Forelimb muscle (tissue), 1 donor: ENCODE data around the gene SPRED1. TPM values are rescaled to one million over a fixed set of nuclear protein-coding genes. Genes with fewer than 3 reads are reported as not detected.

ENCODE experiments used
- DNase-seq: peaks from one replicate; pipeline ENCODE4 v3.0.0-alpha.2; 2013; ENCODE audit warnings: low read depth
- polyA plus RNA-seq: library from polyadenylated mRNA; unstranded; fragments of 120-200 nt; gene quantifications from one replicate; pipeline ENCODE4 v1.2.1, GENCODE V29; 2013; ENCODE audit not compliant: insufficient read length

Gene SPRED1
- polyA plus RNA-seq, 1 donor: 23.6 TPM

DNA sequence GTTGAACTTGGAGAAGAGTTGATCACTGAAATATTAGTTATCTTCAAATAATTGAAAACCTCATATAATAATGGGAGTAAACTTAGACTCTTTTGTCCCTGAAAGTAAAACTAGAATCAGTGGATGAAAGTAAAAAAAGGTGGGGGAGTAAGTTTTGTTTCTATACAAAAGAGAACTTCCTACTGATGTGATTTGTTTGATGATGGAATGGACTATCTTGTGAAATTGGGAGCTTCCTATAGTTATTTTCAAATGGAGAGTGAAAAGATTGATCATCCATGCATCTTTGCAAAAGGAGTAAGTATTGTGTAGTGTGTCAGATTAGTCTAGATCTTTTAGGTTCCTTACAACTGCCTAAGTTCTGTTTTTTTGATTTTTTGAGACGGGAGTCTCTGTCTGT, 28.4 kb downstream of the SPRED1 start:
- no peak for DNase-seq

DNA sequence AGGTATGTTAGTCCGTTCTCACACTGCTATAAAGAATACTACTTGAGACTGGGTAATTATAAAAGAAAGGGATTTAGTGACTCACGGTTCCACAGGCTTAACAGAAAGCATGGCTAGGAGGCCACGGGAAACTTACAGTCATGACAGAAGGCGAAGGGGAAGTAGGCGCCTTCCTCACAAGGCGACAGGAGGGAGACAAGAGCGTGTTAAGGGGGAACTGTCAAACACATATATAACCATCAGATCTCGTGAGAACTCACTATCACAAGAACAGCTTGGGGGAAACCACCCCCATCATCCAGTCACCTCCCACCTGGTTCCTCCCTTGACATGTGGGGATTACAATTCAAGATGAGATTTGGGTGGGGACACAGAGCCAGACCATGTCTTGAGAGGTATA, 30.4 kb downstream of the SPRED1 start:
- no peak for DNase-seq

GRCh38 chr15:38285456-38285855, 32.8 kb downstream of the SPRED1 start:
- DNase-seq: no peak

- no peak for DNase-seq
These were observed 41.5 kb downstream of the SPRED1 start for GRCh38 chr15:38294126-38294525.

DNA sequence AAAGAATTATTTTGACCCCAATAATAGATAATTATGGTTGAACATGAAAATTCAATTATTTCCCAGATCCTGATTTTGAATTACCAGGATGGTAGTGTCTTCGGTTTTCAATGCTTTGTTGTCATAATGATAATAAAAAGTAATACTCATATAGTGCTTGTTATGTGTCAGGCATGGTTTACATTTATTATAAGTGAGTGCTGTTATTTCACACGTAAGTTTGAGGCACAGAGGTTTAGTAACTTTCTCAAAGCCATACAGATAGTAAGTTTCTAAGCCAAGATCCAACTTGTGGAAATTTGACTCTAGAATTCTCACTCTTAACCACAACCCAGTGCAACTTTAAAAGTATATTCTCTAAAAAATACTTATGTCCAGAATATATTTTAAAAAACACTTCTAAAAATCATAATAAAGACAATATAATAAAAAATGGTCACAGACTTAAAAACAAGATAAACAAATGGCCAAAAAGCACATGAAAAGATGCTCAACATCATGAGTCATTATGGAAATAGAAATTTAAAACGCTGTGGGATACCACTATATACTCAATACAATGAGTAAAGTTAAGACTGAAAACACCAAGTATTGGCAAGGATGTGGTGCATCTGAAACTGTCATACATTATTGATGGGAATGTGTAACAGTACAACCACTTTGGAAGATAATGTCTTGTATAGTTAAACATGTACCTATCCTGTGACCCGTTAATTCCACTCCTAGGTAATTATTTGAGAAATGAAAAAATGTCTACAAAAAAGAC, 45.2 kb downstream of the SPRED1 start:
- no peak for DNase-seq

DNA sequence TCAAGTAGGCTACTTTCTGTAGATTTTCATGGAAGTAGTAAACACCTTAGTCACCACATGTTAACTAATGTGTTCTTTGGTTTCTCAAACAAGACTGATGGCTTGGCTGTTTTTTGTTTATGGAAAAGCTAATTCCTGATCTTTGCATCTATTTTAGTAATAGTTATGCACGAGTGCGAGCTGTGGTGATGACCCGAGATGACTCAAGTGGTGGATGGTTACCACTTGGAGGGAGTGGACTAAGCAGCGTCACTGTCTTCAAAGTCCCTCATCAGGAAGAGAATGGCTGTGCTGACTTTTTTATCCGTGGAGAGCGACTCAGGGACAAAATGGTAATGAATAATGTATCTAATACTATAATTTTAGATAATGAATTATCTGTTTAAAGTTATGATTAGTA, 46.6 kb downstream of the SPRED1 start:
- no peak for DNase-seq

- no peak for DNase-seq
These were observed 47.8 kb downstream of the SPRED1 start for GRCh38 chr15:38300395-38300794.

DNA sequence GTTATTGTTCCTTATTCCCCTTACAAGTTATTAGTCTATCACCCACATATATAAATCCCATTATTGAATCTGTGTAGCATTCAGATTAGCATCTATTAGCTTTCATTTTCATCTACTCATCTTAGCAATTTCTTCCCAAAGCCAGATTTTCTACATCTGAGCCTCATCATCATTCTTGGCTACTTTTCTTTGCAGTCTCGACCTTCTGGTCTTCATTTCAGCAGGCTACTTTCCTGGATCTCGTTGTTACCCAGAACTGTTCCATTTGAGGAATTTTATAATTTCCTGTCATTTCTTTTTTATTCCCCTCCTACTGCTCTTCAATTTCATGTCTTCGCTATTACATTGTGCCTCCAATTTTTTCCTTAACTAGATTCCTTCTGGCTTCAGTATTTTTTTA, 51.8 kb downstream of the SPRED1 start:
- DNase-seq: peak; percentile 38

GRCh38 chr15:38307251-38307650, 54.6 kb downstream of the SPRED1 start:
- no peak for DNase-seq

GRCh38 chr15:38307861-38308641, 55.4 kb downstream of the SPRED1 start:
- DNase-seq: no peak

- no peak for DNase-seq
These were observed 56.2 kb downstream of the SPRED1 start for GRCh38 chr15:38308797-38309196.

DNA sequence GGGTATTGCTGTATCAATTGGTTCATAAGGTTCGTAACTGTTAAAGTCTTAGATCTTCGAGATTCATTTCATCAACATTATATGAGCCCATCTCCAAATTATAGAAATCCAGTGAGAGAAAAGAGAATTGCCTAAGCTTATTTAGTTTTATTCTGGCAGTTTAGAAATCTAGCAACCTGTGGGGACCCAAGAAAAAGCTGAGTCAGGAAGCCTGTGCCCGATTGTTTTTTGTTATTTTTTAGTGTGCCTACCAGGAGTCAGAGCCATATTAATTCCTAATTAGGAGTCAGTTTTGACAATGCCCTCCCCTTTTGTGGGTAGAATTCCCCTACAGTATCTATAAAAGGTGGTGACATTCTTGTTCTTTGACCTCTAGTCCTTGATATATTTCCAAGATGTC, 59.6 kb downstream of the SPRED1 start:
- no peak for DNase-seq

- no peak for DNase-seq
These were observed 63.7 kb downstream of the SPRED1 start for GRCh38 chr15:38316311-38316710.

DNA sequence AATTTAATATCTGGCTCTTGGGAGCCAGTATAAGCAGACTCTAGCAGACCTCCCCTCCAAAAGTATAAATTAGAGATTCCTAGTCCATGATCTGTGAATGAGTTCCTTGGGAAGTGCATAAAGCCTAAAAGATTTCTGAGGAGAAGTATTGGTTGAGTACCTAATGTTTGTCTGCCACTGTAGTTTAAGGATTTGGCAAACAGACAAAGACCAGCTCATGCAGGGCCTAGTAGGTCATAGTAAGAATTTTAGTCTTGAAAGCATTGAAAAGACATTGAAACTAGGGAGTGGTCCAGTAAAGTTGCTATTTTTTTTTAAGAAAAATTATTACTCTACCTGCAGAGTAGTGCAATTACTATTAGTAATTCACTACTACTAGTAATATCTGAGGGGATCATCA, 67.5 kb downstream of the SPRED1 start:
- no peak for DNase-seq

DNA sequence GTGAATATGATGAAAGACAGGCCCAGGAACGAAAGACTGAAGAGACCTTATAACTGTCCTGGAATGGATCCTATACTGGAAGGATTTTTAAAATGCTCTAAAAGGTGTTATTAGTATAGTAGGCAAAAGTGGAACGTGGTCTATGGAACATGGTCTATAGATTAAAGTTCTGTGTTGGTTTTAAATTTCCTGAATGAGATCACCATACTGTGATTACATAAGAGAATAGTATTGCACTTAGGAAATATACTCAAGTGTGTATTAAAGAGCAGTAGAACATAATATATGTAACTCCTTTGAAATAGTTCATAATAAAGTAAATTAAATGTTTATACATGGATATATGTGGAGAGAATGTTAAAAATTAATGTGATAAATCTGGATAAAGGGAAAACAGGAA, 68.2 kb downstream of the SPRED1 start:
- DNase-seq: no peak

- DNase-seq: no peak
These were observed 71.3 kb downstream of the SPRED1 start for GRCh38 chr15:38323895-38324294.

DNA sequence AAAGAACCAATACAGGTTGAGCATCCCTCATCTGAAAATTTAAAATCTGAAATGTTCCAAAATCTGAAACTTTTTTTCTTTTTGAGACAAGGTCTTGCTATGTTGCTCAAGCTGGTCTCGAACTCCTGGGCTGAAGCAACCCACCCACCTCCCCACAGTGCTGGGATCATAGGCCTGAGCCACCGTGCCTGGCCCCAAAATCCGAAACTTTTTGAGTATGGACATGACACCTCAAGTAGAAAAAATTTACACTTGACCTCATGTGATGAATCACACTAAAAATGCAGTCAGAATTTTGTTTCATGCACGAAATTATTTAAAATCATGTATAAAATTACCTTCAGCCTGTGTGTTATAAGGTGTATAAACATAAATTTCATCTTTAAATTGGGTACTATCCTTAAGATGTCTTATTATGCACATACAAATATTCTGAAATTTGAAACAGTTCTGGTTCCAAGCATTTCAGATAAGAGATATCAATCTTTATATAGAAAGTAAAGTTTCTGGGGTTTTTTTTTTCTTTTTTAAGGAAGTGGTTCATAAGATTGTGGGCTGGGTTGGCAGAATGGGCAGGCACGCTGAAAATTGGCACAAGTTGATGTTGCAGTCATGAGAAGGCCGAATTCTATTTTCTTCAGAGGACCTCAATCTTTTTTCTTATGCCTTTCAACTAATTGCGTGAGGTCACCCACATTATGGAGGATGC, 72.5 kb downstream of the SPRED1 start:
- no peak for DNase-seq

- DNase-seq: no peak
These were observed 73.0 kb downstream of the SPRED1 start for GRCh38 chr15:38325648-38325990.

DNA sequence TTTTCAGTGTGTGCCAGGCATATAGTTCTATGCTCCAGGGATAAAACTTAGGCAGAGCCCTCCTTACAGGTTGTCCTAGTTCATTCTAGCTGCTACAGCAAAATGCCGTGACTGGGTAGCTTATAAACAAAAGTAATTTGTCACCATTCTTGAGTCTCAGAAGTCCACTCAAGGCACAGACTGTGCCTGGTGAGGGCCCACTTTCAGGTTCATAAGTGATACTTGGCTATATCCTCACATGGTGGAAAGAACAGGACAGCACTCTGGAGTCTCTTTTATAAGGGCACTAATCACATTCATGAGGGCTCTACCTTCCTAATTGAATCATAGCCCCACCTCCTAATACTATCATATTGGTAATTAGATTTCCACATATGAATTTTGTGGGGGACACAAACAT, 80.1 kb downstream of the SPRED1 start:
- no peak for DNase-seq

DNA sequence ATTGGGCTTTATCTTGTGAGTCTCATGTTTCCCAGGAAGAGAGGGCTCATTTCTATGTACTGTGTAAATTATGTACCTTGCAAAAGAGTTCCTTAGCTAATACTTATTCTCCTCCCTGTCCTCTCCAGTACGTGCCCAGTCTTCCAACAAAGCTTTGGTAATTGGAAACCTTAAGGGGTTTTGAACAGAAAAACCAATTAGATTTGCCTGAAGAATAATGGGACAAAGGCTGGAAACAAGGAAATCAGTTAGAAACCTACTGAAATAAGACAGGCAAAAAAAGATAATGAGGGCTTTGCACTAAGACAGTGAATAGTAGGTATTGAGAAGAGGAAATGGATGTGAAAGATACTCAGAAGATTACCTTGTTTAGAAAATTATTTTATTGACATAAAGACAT, 82.5 kb downstream of the SPRED1 start:
- DNase-seq: no peak

DNA sequence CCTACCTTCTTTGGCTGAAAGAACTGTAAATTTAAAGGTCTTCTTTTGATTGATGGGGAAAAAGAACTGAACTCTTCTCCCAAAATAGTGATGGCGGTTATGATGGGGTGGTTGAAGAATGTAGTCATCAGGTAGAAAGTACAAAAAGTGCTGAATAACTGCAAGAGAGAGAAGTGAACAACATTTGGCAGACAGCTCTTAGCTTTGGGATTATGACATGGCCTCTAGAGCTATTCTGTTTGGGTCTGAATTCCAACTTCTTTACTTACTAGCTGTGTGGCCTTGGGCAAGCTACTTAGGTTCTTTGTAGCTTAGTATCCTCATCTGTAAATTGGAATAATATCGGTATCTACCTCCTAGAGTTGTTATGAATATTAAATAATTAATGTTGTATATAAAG, 91.7 kb downstream of the SPRED1 start:
- no peak for DNase-seq

DNA sequence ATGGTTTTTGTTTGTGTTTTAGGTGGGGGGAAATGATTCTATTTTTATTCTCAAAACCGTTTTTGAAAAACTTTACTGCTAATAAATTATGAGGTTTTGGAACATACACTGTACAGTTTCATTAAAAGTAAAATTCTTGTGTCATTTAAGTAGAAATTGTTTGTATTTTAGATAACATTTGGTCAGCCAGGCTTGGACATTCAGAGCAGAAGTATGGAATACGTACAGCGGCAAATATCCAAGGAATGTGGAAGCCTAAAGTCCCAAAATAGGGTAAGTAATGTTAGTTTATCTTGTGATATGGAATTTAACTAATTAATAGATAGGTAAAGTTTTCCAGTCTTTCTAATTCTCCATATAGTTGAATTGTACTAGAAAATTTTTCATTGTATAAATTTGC, 96.6 kb downstream of the SPRED1 start:
- no peak for DNase-seq

DNA sequence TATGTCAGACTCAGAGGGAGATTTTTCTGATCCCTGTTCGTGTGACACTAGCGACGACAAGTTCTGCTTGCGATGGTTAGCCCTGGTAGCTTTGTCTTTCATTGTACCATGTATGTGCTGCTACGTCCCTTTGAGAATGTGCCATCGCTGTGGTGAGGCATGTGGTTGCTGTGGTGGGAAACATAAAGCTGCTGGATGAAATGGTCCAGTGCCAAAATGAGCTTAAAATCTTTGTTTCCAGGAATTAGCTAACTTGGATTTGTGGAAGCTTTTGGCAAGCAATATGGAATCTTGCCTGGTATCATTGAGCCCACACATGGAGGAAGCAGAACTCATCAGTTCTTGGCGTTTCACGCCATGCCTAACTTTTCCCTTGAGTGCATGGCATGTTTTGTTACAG, 98.8 kb downstream of the SPRED1 start:
- no peak for DNase-seq
